ENCODE results near the gene JMJD1C. TPM values are rescaled to one million over a fixed set of nuclear protein-coding genes. Genes with fewer than 3 reads are reported as not detected.

JMJD1C gene
- total and polyA plus RNA-seq, 2 donors (not counting 3 experiments of a cell fraction or from before 2014, with no cell fraction given): 32.1 to 97.1 TPM

- TF ChIP-seq JUN (IDR thresholded peaks at IDR 0.05; ENCODE audit: borderline replicate concordance, insufficient read depth, insufficient read length, low read depth) (no peak), CTCF (IDR thresholded peaks at IDR 0.05; ENCODE audit: extremely low read depth in 1 of 2, insufficient read depth in 1 of 2, low read depth in 1 of 2, low read length in 2 of 2) (no peak)
- H3K36me3 ChIP-seq (ENCODE audit: control insufficient read depth in 2 of 2, extremely low read depth in 1 of 2, insufficient read depth in 2 of 2, low read length in 2 of 2): no peaks in the 10 kb centered on the region
- no TSS peak for BruUV-seq (replicated peaks)
- no peaks in the 10 kb centered on the region for H4K20me1 ChIP-seq (replicated peaks; ENCODE audit: control insufficient read depth, extremely low read depth, insufficient read depth, low read length)
- ChIA-PET POLR2A (no interaction called here), CTCF (interaction anchor here (1.2 kb wide), 1 partner anchor 295 kb away, joined by 3 read pairs; no protein-coding TSS in a partner anchor)
- H3K4me1 ChIP-seq (ENCODE audit: control insufficient read depth, extremely low read depth, insufficient read depth, low read length): peaks cover 21% of the 10 kb centered on the region
- no peak overlapping the region for H3K27ac ChIP-seq (ENCODE audit: insufficient read depth, low read depth, low read length)
- H3K9me1 ChIP-seq (replicated peaks; ENCODE audit: control insufficient read depth, extremely low read depth, insufficient read depth, low read length): no peaks in the 10 kb centered on the region
- no peak for DNase-seq (ENCODE audit: low read depth, low spot score)
- intact Hi-C loops (cut with micrococcal nuclease): no loop called here
- H3K4me2 ChIP-seq (ENCODE audit: insufficient read depth, low read length): no peak overlapping the region
- no peak overlapping the region for H3K9ac ChIP-seq (replicated peaks; ENCODE audit: extremely low read depth, insufficient read depth, low read length)
- FAIRE-seq: no peak
- no peak overlapping the region for H2AFZ ChIP-seq (ENCODE audit: low read depth, low read length)
- no peaks in the 10 kb centered on the region for H3K9me3 ChIP-seq (replicated peaks; ENCODE audit: control insufficient read depth, insufficient read depth, low read length)
- H3K4me3 ChIP-seq (replicated peaks in 1 of 3; ENCODE audit: insufficient read depth in 1 of 3, low read depth in 1 of 3, low read length in 3 of 3): no peak overlapping the region
- dilution Hi-C loops (cut with MboI; ENCODE audit: extremely low pct_ligation_motif_present, low sequenced_read_pairs): no loop called here
- no peaks in the 10 kb centered on the region for H3K27me3 ChIP-seq (ENCODE audit: control insufficient read depth in 2 of 2, insufficient read depth in 2 of 2, low read length in 2 of 2)
- H3K79me2 ChIP-seq (ENCODE audit: control insufficient read depth, insufficient read depth, low read length): peaks cover 84% of the 10 kb centered on the region
Measured at GRCh38 chr10:63425512-63425911, 40.3 kb downstream of the JMJD1C start.

DNA sequence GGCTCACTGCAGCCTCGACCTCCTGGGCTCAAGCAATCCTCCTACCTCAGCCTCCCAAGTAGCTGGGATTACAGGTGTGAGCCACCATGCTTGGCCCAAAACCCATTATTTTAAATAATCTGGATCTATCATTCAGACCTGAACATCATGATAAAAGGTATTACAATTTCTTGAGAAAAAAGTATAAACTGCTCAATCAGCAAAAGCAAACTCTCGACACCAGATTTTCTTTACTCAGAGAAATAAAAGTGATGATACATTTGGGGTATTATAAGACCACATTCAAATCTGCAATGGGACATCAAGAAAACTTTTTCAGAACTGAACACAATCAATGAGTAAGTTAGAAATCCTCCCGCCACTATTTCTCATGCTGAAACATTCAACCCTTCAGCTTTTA is 41.2 kb downstream of the JMJD1C start:
- Histone ChIP-seq H3K4me3 (replicated peaks in 1 of 3; ENCODE audit: insufficient read depth in 1 of 3, low read depth in 1 of 3, low read length in 3 of 3) (no peak overlapping the region), H3K9ac (replicated peaks; ENCODE audit: extremely low read depth, insufficient read depth, low read length) (no peak overlapping the region), H2AFZ (ENCODE audit: low read depth, low read length) (no peak overlapping the region), H3K27ac (ENCODE audit: insufficient read depth, low read depth, low read length) (no peak overlapping the region), H3K4me2 (ENCODE audit: insufficient read depth, low read length) (no peak overlapping the region), H3K36me3 (ENCODE audit: control insufficient read depth in 2 of 2, extremely low read depth in 1 of 2, insufficient read depth in 2 of 2, low read length in 2 of 2) (no peaks in the 10 kb centered on the region), H3K79me2 (ENCODE audit: control insufficient read depth, insufficient read depth, low read length) (peaks cover 87% of the 10 kb centered on the region), H3K9me1 (replicated peaks; ENCODE audit: control insufficient read depth, extremely low read depth, insufficient read depth, low read length) (no peaks in the 10 kb centered on the region), H3K9me3 (replicated peaks; ENCODE audit: control insufficient read depth, insufficient read depth, low read length) (no peaks in the 10 kb centered on the region), H4K20me1 (replicated peaks; ENCODE audit: control insufficient read depth, extremely low read depth, insufficient read depth, low read length) (no peaks in the 10 kb centered on the region), H3K4me1 (ENCODE audit: control insufficient read depth, extremely low read depth, insufficient read depth, low read length) (peaks cover 12% of the 10 kb centered on the region), H3K27me3 (ENCODE audit: control insufficient read depth in 2 of 2, insufficient read depth in 2 of 2, low read length in 2 of 2) (no peaks in the 10 kb centered on the region)
- intact Hi-C loops (cut with micrococcal nuclease): no loop called here
- CTCF ChIA-PET: interaction anchor here (1.2 kb wide), 1 partner anchor 296 kb away, joined by 3 read pairs; no protein-coding TSS in a partner anchor
- dilution Hi-C loops (cut with MboI; ENCODE audit: extremely low pct_ligation_motif_present, low sequenced_read_pairs): no loop called here
- FAIRE-seq (no peak), DNase-seq (ENCODE audit: low read depth, low spot score) (no peak)
- POLR2A ChIA-PET: no interaction called here
- TF ChIP-seq EZH2 (IDR thresholded peaks at IDR 0.05; ENCODE audit: borderline replicate concordance, low read depth, low read length, severe bottlenecking): no peak
- TF ChIP-seq, protein P1, sequence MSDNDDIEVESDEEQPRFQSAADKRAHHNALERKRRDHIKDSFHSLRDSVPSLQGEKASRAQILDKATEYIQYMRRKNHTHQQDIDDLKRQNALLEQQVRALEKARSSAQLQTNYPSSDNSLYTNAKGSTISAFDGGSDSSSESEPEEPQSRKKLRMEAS (IDR thresholded peaks at IDR 0.05; ENCODE audit: insufficient read depth, insufficient read length): no peak
- BruUV-seq (replicated peaks): no TSS peak

Data from endothelial cell of umbilical vein (primary cell).